Liver (tissue), 9 donors: ENCODE measurements around the gene ZSCAN5B. TPM values are rescaled to one million over a fixed set of nuclear protein-coding genes. Genes with fewer than 3 reads are reported as not detected.

Experiments used
- DNase-seq: peaks from one replicate; pipeline ENCODE4 v3.0.0-alpha.2; 2017; ENCODE audit warnings: low spot score
- H3K27ac ChIP-seq, 2 donors: one replicate each; pipeline ENCODE4 v1.7.0; 2013; ENCODE audit warnings: inconsistent platforms in 2 of 2, low read length in 2 of 2, control low read depth in 1 of 2, low read depth in 1 of 2, mild to moderate bottlenecking in 1 of 2
- H3K27me3 ChIP-seq, 4 donors: one replicate each; pipeline versions ENCODE4 v1.6.1 to v1.7.0; 2013; ENCODE audit warnings: low read length in 3 of 4, inconsistent platforms in 1 of 4, mild to moderate bottlenecking in 1 of 4, moderate library complexity in 1 of 4; ENCODE audit not compliant: control insufficient read depth in 4 of 4, insufficient read depth in 4 of 4
- H3K36me3 ChIP-seq, 4 donors: one replicate each; pipeline versions ENCODE4 v1.6.1 to v1.7.0; 2013; ENCODE audit warnings: low read length in 3 of 4, mild to moderate bottlenecking in 3 of 4, low read depth in 1 of 4, moderate library complexity in 1 of 4; ENCODE audit not compliant: control insufficient read depth in 4 of 4, insufficient read depth in 3 of 4
- H3K4me1 ChIP-seq, 4 donors: one replicate each; pipeline versions ENCODE4 v1.6.1 to v1.7.0; 2013; ENCODE audit warnings: low read length in 3 of 4, mild to moderate bottlenecking in 3 of 4, moderate library complexity in 1 of 4; ENCODE audit not compliant: control insufficient read depth in 4 of 4, insufficient read depth in 4 of 4
- H3K4me3 ChIP-seq, 3 donors: one replicate each; pipeline versions ENCODE4 v1.6.1 to v1.7.0; 2013; ENCODE audit warnings: low read length in 3 of 3, control low read depth in 1 of 3, low read depth in 1 of 3, mild to moderate bottlenecking in 1 of 3
- H3K9ac ChIP-seq, 2 donors: one replicate each; pipeline ENCODE4 v1.7.0; 2013; ENCODE audit warnings: low read length in 2 of 2, mild to moderate bottlenecking in 2 of 2, moderate library complexity in 2 of 2, control low read depth in 1 of 2, low read depth in 1 of 2
- H3K9me3 ChIP-seq, 4 donors: one replicate each; pipeline versions ENCODE4 v1.6.1 to v1.7.0; 2013; ENCODE audit warnings: low read length in 3 of 4; ENCODE audit not compliant: control insufficient read depth in 4 of 4
- EGR1 ChIP-seq, 2 donors: IDR thresholded peaks; 2 replicates each; pipeline ENCODE4 v1.6.1; 2016 to 2018; ENCODE audit warnings: antibody characterized with exemption in 2 of 2, low read depth in 2 of 2
- FOXA1 ChIP-seq: IDR thresholded peaks from 2 replicates; pipeline ENCODE4 v1.6.1; 2016; ENCODE audit warnings: antibody characterized with exemption
- FOXA2 ChIP-seq: IDR thresholded peaks from 2 replicates; pipeline ENCODE4 v1.6.1; 2016; ENCODE audit warnings: antibody characterized with exemption
- GABPA ChIP-seq, 2 donors: IDR thresholded peaks in 1 of 2; conservative IDR thresholded peaks in 1 of 2; 2 replicates each; pipeline ENCODE4 v1.6.1; 2016; ENCODE audit warnings: antibody characterized with exemption in 2 of 2, mild to moderate bottlenecking in 1 of 2, moderate library complexity in 1 of 2
- HNF4A ChIP-seq, 2 donors: conservative IDR thresholded peaks; 2 replicates each; pipeline ENCODE4 v1.6.1; 2016; ENCODE audit warnings: antibody characterized with exemption in 2 of 2, mild to moderate bottlenecking in 2 of 2
- HNF4G ChIP-seq: IDR thresholded peaks from 2 replicates; pipeline ENCODE4 v1.6.1; 2016; ENCODE audit warnings: antibody characterized with exemption
- JUND ChIP-seq, 2 donors: IDR thresholded peaks; 2 replicates each; pipeline ENCODE4 v1.6.1; 2016; ENCODE audit warnings: antibody characterized with exemption in 2 of 2
- NR2F2 ChIP-seq: IDR thresholded peaks from 2 replicates; pipeline ENCODE4 v1.6.1; 2016; ENCODE audit warnings: antibody characterized with exemption
- RAD21 ChIP-seq, 2 donors: IDR thresholded peaks; 2 replicates each; pipeline ENCODE4 v1.6.1; 2016; ENCODE audit warnings: antibody characterized with exemption in 2 of 2, mild to moderate bottlenecking in 2 of 2
- RXRA ChIP-seq, 2 donors: IDR thresholded peaks; 2 replicates each; pipeline ENCODE4 v1.6.1; 2017 to 2018; ENCODE audit warnings: antibody characterized with exemption in 2 of 2, mild to moderate bottlenecking in 1 of 2
- SP1 ChIP-seq: IDR thresholded peaks from 2 replicates; pipeline ENCODE4 v1.6.1; 2018; ENCODE audit warnings: antibody characterized with exemption, mild to moderate bottlenecking
- TAF1 ChIP-seq: conservative IDR thresholded peaks from 2 replicates; pipeline ENCODE4 v1.6.1; 2016; ENCODE audit warnings: antibody characterized with exemption, mild to moderate bottlenecking
- YY1 ChIP-seq: IDR thresholded peaks from 2 replicates; pipeline ENCODE4 v1.6.1; 2016; ENCODE audit warnings: antibody characterized with exemption, mild to moderate bottlenecking
- WGBS: extraction: QIAGEN DNeasy Blood & Tissue Kit; methylation state at CpG from one replicate; pipeline ENCODE4 v1.1.7; 2013; 5-methylcytosine and 5-hydroxymethylcytosine counted together
- polyA plus RNA-seq, 2 donors: library from polyadenylated mRNA; stranded (reverse) in 1 of 2; unstranded in 1 of 2; fragments of 200-250 nt in 1 of 2; fragments of >200 nt in 1 of 2; fragmentation: Nextera tagmentation in 1 of 2; extraction: Ambion mirVana in 1 of 2; gene quantifications; one replicate each; pipeline versions ENCODE4 v1.2.1 to v1.2.3, GENCODE V29; 2013 to 2015
- total RNA-seq, 2 donors: library from RNA; depleted of rRNA; stranded (reverse); fragments of >200 nt; gene quantifications; one replicate each; pipeline ENCODE4 v1.2.3, GENCODE V29; 2014
- TF ChIP-seq, protein P1 (sequence below): IDR thresholded peaks from 2 replicates; pipeline ENCODE4 v1.6.1; 2016; ENCODE audit warnings: antibody characterized with exemption, mild to moderate bottlenecking
- TF ChIP-seq, protein P2 (sequence below): IDR thresholded peaks from 2 replicates; pipeline ENCODE4 v1.6.1; 2016; ENCODE audit warnings: antibody characterized with exemption
- TF ChIP-seq, protein P3 (sequence below): fragments of 150-350 bp; IDR thresholded peaks from 2 replicates; pipeline ENCODE4 v1.5.1; 2017; ENCODE audit warnings: improper control_type of control experiment, low read depth, low read length; ENCODE audit not compliant: missing input control
- TF ChIP-seq, protein P4 (sequence below): IDR thresholded peaks from 2 replicates; pipeline ENCODE4 v1.6.1; 2016; ENCODE audit warnings: antibody characterized with exemption
- TF ChIP-seq, protein P5 (sequence below): IDR thresholded peaks from 2 replicates; pipeline ENCODE4 v1.6.1; 2016; ENCODE audit warnings: antibody characterized with exemption
- donor health status: healthy.
- donor health status: healthy.
- donor health status: healthy.
- donor health status: healthy.
- donor health status: healthy.

Gene ZSCAN5B
- total and polyA plus RNA-seq, 4 donors = 0.08 TPM; not detected in 3

DNA sequence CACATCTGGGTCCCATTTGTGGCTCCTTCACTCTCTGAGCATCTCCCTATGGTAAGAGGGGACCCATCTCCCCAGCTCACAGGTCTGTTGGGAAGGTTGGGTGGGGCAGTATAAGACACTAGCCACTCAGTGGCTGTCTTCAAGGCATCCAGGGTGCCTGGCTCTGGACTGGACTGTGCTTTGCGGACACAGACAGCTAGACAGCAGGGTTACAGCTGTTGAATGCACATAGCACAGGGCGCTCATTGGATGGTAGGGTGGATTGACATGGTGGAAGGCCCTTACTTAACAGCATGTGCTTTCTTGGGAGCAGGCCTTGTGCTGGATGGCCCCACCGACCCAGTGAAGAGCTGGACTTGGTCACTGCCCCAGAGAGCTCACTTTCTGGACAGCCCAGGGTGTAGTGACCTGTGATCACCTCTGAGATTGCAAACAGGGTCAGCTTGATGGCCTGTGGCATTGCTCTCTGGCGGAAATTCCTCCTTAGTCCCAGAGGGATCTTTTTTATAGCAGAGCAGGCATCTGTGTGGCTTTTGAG, 54.6 kb downstream of the ZSCAN5B start:
- Histone ChIP-seq H3K4me1 (peaks cover 13 to 67% (median 54%) of the 10 kb centered on the region in 4 donors), H3K27me3 (no peaks in the 10 kb centered on the region), H3K9ac (no peak overlapping the region), H3K9me3 (no peaks in the 10 kb centered on the region), H3K27ac (peak overlapping the region; percentile 90), H3K4me3 (peak overlapping the region in 2 of 3 donors; percentile 6 to 25), H3K36me3 (peaks cover 4 to 8% (median 5%) of the 10 kb centered on the region in 4 donors)
- peak in 1 of 2 donors; percentile 19 for TF ChIP-seq JUND (IDR thresholded peaks at IDR 0.05)
- TF ChIP-seq, protein P1, sequence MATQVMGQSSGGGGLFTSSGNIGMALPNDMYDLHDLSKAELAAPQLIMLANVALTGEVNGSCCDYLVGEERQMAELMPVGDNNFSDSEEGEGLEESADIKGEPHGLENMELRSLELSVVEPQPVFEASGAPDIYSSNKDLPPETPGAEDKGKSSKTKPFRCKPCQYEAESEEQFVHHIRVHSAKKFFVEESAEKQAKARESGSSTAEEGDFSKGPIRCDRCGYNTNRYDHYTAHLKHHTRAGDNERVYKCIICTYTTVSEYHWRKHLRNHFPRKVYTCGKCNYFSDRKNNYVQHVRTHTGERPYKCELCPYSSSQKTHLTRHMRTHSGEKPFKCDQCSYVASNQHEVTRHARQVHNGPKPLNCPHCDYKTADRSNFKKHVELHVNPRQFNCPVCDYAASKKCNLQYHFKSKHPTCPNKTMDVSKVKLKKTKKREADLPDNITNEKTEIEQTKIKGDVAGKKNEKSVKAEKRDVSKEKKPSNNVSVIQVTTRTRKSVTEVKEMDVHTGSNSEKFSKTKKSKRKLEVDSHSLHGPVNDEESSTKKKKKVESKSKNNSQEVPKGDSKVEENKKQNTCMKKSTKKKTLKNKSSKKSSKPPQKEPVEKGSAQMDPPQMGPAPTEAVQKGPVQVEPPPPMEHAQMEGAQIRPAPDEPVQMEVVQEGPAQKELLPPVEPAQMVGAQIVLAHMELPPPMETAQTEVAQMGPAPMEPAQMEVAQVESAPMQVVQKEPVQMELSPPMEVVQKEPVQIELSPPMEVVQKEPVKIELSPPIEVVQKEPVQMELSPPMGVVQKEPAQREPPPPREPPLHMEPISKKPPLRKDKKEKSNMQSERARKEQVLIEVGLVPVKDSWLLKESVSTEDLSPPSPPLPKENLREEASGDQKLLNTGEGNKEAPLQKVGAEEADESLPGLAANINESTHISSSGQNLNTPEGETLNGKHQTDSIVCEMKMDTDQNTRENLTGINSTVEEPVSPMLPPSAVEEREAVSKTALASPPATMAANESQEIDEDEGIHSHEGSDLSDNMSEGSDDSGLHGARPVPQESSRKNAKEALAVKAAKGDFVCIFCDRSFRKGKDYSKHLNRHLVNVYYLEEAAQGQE = no peak
- peak; percentile 89 to 94 for TF ChIP-seq RXRA (IDR thresholded peaks at IDR 0.05)
- TF ChIP-seq FOXA2 = no peak
- no peak for TF ChIP-seq EGR1 (IDR thresholded peaks at IDR 0.05; ENCODE audit: low read depth in 2 of 2)
- peak; percentile 17 for TF ChIP-seq HNF4G
- peak; percentile 81 for TF ChIP-seq NR2F2
- peak; percentile 86 to 88 for TF ChIP-seq HNF4A (conservative IDR thresholded peaks at IDR 0.05)
- TF ChIP-seq SP1 = peak; percentile 75
- peak; percentile 12 to 52 for TF ChIP-seq RAD21 (IDR thresholded peaks at IDR 0.05)
- DNase-seq = no peak
- 59% methylated on average over 4 of the region's 4 CpGs for WGBS

DNA sequence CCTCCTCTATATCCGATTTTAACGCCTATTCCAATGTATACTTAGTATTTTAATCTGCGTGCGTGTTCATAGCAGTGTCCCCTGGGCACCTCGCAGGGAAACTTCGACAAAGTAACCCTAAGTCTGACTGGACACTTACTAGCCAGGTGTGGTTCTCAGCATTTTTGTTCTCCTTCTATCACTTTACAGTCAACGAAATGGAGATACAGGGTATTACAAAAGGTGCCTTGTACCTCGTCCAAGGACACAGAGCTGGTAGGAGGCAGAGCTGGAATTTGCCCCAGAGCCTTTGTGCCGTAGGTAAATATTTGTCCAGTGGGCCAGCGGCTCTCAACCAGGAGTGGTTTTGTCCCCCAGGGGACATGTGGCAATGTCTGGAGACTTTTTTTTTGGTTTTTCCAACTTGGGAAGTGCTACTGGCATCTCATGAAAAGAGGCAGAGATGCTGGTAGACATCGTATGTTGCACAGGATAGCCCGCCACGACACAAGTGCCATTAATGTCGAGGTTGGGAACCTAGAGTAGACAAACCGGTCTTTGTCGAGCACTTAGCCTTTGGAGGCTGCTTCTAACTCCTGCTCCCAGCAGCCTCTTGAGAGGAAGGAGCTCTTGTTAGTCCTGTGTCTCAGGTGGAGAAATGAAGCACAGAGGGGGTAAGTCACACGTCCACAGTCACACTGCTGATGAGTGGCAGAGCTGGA, 55.3 kb downstream of the ZSCAN5B start:
- TF ChIP-seq, protein P1 = peak; percentile 63
- peak in 1 of 2 donors; percentile 65 for TF ChIP-seq GABPA (IDR thresholded peaks at IDR 0.05 in 1 of 2, conservative IDR thresholded peaks at IDR 0.05 in 1 of 2)
- peak; percentile 98 for TF ChIP-seq HNF4A (conservative IDR thresholded peaks at IDR 0.05)
- peak; percentile 85 for TF ChIP-seq FOXA2
- TF ChIP-seq, protein P2, sequence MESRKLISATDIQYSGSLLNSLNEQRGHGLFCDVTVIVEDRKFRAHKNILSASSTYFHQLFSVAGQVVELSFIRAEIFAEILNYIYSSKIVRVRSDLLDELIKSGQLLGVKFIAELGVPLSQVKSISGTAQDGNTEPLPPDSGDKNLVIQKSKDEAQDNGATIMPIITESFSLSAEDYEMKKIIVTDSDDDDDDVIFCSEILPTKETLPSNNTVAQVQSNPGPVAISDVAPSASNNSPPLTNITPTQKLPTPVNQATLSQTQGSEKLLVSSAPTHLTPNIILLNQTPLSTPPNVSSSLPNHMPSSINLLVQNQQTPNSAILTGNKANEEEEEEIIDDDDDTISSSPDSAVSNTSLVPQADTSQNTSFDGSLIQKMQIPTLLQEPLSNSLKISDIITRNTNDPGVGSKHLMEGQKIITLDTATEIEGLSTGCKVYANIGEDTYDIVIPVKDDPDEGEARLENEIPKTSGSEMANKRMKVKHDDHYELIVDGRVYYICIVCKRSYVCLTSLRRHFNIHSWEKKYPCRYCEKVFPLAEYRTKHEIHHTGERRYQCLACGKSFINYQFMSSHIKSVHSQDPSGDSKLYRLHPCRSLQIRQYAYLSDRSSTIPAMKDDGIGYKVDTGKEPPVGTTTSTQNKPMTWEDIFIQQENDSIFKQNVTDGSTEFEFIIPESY = peak; percentile 81
- TF ChIP-seq TAF1 = peak; percentile 35
- peak; percentile 98 for TF ChIP-seq SP1
- TF ChIP-seq, protein P3, sequence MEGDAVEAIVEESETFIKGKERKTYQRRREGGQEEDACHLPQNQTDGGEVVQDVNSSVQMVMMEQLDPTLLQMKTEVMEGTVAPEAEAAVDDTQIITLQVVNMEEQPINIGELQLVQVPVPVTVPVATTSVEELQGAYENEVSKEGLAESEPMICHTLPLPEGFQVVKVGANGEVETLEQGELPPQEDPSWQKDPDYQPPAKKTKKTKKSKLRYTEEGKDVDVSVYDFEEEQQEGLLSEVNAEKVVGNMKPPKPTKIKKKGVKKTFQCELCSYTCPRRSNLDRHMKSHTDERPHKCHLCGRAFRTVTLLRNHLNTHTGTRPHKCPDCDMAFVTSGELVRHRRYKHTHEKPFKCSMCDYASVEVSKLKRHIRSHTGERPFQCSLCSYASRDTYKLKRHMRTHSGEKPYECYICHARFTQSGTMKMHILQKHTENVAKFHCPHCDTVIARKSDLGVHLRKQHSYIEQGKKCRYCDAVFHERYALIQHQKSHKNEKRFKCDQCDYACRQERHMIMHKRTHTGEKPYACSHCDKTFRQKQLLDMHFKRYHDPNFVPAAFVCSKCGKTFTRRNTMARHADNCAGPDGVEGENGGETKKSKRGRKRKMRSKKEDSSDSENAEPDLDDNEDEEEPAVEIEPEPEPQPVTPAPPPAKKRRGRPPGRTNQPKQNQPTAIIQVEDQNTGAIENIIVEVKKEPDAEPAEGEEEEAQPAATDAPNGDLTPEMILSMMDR = no peak
- TF ChIP-seq, protein P4, sequence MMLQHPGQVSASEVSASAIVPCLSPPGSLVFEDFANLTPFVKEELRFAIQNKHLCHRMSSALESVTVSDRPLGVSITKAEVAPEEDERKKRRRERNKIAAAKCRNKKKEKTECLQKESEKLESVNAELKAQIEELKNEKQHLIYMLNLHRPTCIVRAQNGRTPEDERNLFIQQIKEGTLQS = no peak
- peak; percentile 83 for TF ChIP-seq YY1
- TF ChIP-seq NR2F2 = peak; percentile 79
- TF ChIP-seq HNF4G = peak; percentile 83
- TF ChIP-seq JUND (IDR thresholded peaks at IDR 0.05) = peak; percentile 73 to 93
- TF ChIP-seq RAD21 (IDR thresholded peaks at IDR 0.05) = peak; percentile 45 to 54
- TF ChIP-seq, protein P5, sequence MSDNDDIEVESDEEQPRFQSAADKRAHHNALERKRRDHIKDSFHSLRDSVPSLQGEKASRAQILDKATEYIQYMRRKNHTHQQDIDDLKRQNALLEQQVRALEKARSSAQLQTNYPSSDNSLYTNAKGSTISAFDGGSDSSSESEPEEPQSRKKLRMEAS = peak; percentile 90
- peak in 1 of 2 donors; percentile 48 for TF ChIP-seq EGR1 (IDR thresholded peaks at IDR 0.05; ENCODE audit: low read depth in 2 of 2)
- peak; percentile 81 to 95 for TF ChIP-seq RXRA (IDR thresholded peaks at IDR 0.05)
- peak; percentile 83 for TF ChIP-seq FOXA1
- peaks cover 0 to 3% (median under 1%) of the 10 kb centered on the region in 4 donors for H3K36me3 ChIP-seq
- no peak for DNase-seq
- no peaks in the 10 kb centered on the region for H3K27me3 ChIP-seq
- H3K9me3 ChIP-seq = no peaks in the 10 kb centered on the region
- 23% methylated on average over 17 of the region's 17 CpGs for WGBS
- H3K9ac ChIP-seq = peak overlapping the region; percentile 61 to 90
- H3K27ac ChIP-seq = peak overlapping the region; percentile 90
- H3K4me3 ChIP-seq = peak overlapping the region; percentile 52 to 83 (median 67)
- peaks cover 13 to 71% (median 61%) of the 10 kb centered on the region in 4 donors for H3K4me1 ChIP-seq
